ENCODE results near the gene GDPD2.

The GDPD2 gene

DNA sequence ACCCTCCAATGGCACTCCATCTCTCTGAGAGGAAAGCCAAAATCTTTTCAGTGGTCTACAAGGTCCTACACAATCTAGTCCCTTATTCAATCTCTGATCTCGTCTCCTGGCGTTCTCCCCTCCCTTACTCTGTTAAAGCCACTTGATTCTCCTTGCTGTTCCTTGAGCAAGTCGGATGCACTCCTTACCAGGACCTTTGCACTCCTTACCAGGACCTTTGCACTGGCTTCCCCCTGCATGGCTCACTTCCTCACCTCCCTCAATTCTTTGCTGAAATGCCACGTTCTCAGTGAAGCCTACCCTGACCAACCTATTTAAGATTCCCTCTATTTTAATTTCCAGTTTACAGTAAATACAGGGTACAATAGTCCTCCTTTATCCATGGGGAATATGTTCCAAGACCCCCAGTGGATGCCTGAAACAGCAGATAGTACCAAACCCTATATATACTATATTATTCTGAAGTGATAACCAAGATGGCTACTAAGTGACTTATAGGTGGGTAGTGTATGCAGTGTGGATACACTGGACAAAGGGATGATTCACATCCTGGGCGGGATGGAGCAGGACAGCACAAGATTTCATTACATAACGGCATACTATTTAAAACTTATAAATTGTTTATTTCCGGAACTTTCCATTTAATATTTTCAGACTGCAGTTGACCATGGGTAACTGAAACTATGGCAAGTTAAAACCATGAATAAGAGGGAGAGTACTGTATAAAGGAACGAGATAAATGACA is 15.0 kb downstream of the GDPD2 start:
- no peak for DNase-seq (ENCODE audit: low read depth in 2 of 2)

GRCh38 chrX:70439016-70439415 is 15.9 kb downstream of the GDPD2 start:
- no peak for DNase-seq (ENCODE audit: low read depth in 2 of 2)

DNA sequence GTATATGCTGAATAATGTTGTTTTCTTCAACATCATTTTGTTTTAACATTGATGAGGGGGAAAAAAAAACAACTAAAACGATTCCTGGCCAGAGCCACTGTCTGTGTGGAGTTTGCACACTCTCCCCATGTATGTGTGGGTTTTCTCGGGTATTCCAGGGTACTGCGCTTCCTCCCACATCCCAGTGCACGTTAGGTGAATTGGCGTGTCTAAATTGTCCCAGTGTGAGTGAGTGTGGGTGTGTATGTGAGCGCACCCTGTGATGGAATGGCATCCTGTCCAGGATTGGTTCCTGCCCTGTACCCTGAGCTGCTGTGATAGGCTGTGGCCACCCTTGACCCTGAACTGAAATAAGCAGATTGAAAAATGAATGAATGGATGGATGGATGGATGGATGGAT is 19.1 kb downstream of the GDPD2 start:
- DNase-seq (ENCODE audit: low read depth in 2 of 2), result no peak

DNA sequence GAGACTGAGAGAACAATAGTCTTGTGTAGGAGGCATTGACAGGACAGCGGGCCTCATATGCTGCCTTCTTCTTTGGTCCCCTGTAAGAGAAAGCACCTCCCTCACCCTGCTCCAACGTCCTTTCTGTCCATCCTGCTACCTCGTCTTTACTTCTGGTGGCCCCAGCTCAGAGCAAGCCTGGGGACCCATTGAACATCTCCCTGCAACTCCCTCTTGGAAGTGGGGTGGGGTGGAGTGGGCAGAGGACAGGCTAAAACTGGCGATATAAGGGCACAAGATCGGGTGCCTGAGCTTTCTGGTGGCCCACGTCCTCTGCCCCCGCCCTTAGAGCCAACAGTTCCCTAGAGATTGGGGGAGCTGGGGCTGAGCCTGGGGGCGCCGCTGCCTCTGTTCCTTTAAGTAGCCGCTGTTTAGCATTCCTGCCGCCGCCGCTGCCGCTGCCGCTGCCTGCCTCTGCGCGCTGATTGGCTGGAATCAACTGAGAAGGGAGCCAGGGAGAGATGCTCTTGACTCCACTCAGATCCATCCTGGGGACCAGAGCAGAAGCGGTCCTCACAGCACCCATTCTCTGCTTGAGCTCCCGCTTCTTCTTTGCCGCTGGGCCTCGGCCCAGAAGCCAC is 21.3 kb downstream of the GDPD2 start, which contains the start of gene DLG3:
Gene DLG3, plus strand, starts transcription at position 510 of the 620 bp plus-strand sequence. CDS start 367 bp downstream, outside the sequence.
- DNase-seq (ENCODE audit: low read depth in 2 of 2), result no peak

DNA sequence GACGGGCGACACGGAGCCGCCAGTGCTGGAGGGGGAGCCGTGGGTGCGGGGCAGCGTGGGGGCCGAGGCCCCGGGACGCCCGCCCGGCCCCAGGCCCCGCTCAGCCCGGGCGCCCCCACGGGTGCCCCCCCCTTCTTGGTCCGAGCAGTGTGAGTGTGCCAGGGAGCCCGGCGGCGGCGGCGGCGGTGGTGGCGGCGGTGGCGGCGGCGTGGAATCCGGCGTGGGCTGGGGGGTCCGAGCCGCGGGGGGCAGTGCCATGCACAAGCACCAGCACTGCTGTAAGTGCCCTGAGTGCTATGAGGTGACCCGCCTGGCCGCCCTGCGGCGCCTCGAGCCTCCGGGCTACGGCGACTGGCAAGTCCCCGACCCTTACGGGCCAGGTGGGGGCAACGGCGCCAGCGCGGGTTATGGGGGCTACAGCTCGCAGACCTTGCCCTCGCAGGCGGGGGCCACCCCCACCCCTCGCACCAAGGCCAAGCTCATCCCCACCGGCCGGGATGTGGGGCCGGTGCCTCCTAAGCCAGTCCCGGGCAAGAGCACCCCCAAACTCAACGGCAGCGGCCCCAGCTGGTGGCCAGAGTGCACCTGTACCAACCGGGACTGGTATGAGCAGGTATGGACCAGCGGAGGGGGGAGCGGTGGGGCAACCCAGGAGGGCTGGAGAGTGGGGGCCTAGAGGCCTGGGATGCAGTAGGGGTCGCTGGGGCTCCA is 22.0 kb downstream of the GDPD2 start:
- DNase-seq (ENCODE audit: low read depth in 2 of 2), result no peak

GRCh38 chrX:70445951-70446350 is 22.8 kb downstream of the GDPD2 start:
- no peak for DNase-seq (ENCODE audit: low read depth in 2 of 2)

DNA sequence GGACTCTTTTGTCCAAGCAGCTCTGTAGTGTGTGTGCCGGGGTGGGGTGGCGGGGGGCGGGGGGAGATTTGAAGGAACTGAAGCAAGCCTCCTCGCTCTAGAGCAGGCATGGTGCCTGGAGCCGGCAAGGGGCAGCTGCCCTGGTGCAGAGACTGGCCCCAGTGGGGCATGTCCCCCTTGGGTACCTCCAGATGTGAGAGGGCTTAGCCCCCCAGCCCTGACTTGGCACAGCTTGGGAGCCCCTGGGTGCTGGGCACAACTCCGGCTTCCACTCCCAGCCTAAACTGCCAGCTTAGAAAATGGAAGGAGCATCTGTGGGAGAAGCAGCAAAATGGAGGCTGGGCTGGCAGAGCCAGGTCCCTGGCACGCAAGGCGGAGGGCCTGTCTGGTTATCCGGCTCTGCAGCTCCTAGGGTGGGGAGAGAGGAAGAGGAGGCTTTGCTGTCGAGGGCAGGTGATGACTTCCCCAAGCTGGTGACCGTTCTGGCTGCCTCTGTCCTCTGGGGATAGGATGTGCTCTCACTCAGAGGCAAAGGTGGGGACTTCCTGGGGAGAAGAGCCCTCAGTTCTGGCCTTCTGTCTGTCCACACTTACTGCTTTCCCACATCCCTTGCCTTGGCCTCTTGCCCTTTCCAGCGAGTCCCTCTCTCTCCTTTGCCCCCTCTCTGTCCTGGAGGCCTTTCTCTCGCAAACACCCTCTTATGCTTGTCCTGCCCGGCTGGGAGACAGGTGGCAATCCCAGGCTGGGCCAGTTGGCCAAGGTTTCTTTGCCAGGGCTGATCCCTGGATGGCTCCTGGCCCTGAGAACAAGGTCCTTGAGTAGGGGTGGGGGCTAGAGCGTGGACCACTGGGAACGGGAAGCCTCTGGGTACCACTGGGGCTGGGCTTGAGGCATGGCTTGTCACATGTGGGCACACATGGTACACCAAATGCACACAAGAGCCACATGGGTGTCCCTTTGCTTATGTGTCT is 23.6 kb downstream of the GDPD2 start:
- no peak for DNase-seq (ENCODE audit: low read depth in 2 of 2)

- DNase-seq (ENCODE audit: low read depth in 2 of 2), result no peak
Measured at GRCh38 chrX:70449457-70449966, 26.4 kb downstream of the GDPD2 start.

GRCh38 chrX:70452143-70452733 is 29.1 kb downstream of the GDPD2 start:
- peak in 1 of 2 donors; percentile 36 for DNase-seq (ENCODE audit: low read depth in 2 of 2)

GRCh38 chrX:70453024-70453618 is 30.0 kb downstream of the GDPD2 start:
- no peak for DNase-seq (ENCODE audit: low read depth in 2 of 2)

DNA sequence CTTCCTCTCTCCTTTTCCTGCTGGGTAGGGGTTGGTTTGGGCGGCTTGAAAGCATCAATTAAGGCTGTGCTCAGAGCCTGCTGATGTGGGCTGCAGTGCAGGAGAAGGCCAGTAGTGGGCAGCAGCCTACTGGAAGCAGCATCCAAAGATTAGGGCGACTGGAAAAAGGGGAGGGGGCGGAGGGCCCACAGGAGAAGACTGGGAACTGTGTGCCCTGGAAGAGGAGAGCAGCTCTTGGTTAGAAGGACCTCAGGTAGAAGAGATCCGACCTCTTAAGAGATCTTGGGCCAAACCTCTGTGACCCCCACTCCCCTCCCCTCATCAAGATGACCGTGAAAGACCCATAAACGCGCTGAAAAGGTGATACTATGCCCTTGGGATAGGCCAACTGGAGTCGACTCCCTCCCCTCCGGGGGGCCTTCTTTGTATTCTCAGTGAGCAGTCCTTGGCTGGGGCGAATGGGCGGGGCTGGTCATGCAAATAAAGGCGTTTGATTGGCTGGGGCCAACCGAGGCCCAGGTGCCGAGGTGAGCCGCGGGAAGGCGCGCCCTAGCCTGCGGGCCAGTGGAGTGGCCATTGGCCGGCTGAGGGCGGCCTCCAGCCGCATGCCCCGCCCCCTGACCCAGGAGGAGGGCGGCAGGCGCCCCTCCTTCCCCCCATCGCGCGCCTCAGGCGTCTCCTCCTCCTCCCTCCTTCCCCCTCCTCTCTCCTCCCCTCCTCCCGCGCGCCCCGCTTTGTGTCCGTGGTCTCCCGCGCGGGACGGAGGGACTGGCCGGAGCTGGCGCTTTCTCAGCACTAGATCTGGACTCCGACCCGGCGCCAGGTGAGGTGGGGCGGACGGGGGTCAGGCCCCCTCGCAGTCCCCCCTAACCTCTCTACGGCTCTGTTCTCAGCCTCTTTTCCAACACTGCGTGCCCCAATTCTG is 31.6 kb downstream of the GDPD2 start:
- peak; percentile 48 to 54 for DNase-seq (ENCODE audit: low read depth in 2 of 2)

GRCh38 chrX:70455366-70456202 is 32.5 kb downstream of the GDPD2 start:
- no peak for DNase-seq (ENCODE audit: low read depth in 2 of 2)

- DNase-seq (ENCODE audit: low read depth in 2 of 2), result no peak
Measured at GRCh38 chrX:70456256-70456655, 33.1 kb downstream of the GDPD2 start.

GRCh38 chrX:70461026-70461425 is 37.9 kb downstream of the GDPD2 start:
- no peak for DNase-seq (ENCODE audit: low read depth in 2 of 2)

DNA sequence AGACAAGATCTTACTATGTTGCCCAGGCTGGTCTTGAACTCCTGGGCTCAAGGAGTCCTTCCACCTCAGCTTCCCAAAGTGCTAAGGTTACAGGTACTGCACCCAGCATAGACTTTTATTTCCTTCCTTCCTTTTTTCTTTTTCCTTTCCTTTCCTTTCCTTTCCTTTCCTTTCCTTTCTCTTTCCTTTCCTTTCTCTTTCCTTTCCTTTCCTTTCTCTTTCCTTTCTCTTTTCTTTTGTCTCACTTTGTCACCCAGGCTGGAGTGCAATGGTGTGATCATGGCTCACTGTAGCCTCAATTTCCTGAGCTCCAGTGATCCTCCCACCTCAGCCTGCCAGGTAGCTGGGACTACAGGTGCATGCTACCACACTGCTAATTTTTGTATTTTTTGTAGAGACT is 40.9 kb downstream of the GDPD2 start:
- no peak for DNase-seq (ENCODE audit: low read depth in 2 of 2)

- no peak for DNase-seq (ENCODE audit: low read depth in 2 of 2)
Measured at GRCh38 chrX:70466968-70467367, 43.9 kb downstream of the GDPD2 start.

- DNase-seq (ENCODE audit: low read depth in 2 of 2), result no peak
Measured at GRCh38 chrX:70468709-70469108, 45.6 kb downstream of the GDPD2 start.

GRCh38 chrX:70470850-70471289 is 47.8 kb downstream of the GDPD2 start:
- DNase-seq (ENCODE audit: low read depth in 2 of 2), result no peak
